K562 (cell line): ENCODE results near the gene GBP7. TPM values are rescaled to one million over a fixed set of nuclear protein-coding genes. Genes with fewer than 3 reads are reported as not detected.
A peak's percentile ranks its signal among the peaks of the same experiment; 100 is the strongest.

Experiments
- BACH1 ChIP-seq: fragments of 200-800 bp; sonication (Bioruptor generic); IDR thresholded peaks from 2 replicates; pipeline ENCODE4 v1.6.1; 2016; ENCODE audit warnings: missing genetic modification characterization, missing compliant biosample characterization
- DPF2 ChIP-seq: fragments of 450-650 bp; IDR thresholded peaks from 2 replicates; pipeline ENCODE4 v1.6.1; 2016
- E2F8 ChIP-seq: fragments of 450-650 bp; IDR thresholded peaks from 2 replicates; pipeline ENCODE4 v1.7.1; 2018; ENCODE audit warnings: mild to moderate bottlenecking, low read depth; ENCODE audit not compliant: partially characterized antibody
- HMG20A ChIP-seq: fragments of 450-650 bp; formaldehyde crosslinking; conservative IDR thresholded peaks from 2 replicates; pipeline ENCODE4 v1.4.0; 2020; ENCODE audit warnings: mild to moderate bottlenecking, mixed read lengths
- HMGXB4 ChIP-seq: sonication (generic); formaldehyde crosslinking; IDR thresholded peaks from 2 replicates; pipeline ENCODE4 v1.8.1; 2023; ENCODE audit warnings: mild to moderate bottlenecking, missing genetic modification reagents
- IFI16 ChIP-seq: fragments of 250-450 bp; sonication (Bioruptor Pico); IDR thresholded peaks from 2 replicates; pipeline ENCODE4 v2.1.2; 2022; ENCODE audit warnings: mild to moderate bottlenecking, inconsistent platforms
- ILK ChIP-seq: fragments of 450-650 bp; IDR thresholded peaks from 2 replicates; pipeline ENCODE4 v1.6.1; 2016; ENCODE audit warnings: missing genetic modification characterization, low read depth, mild to moderate bottlenecking, missing compliant biosample characterization, moderate library complexity, borderline replicate concordance
- NR4A1 ChIP-seq, 2 experiments: fragments of 250-450 bp in 1 of 2; fragments of 450-650 bp in 1 of 2; sonication (Bioruptor Pico) in 1 of 2; IDR thresholded peaks; 2 replicates each; pipeline versions ENCODE4 v1.4.0 to v1.6.1; 2016 to 2020; ENCODE audit warnings: mild to moderate bottlenecking in 2 of 2, missing compliant biosample characterization in 1 of 2, missing genetic modification characterization in 1 of 2, moderate library complexity in 1 of 2
- NUFIP1 ChIP-seq: fragments of 450-650 bp; IDR thresholded peaks from 2 replicates; pipeline ENCODE4 v1.6.1; 2018; ENCODE audit not compliant: partially characterized antibody
- SAP30 ChIP-seq: fragments of 200-600 bp; sonication (generic); IDR thresholded peaks from 2 replicates; pipeline ENCODE4 v1.6.1; 2012; ENCODE audit warnings: borderline replicate concordance, low read depth, mild to moderate bottlenecking, moderate library complexity, low read length, control low read depth, inconsistent platforms; ENCODE audit not compliant: insufficient read depth, poor library complexity, severe bottlenecking
- SETDB1 ChIP-seq: IDR thresholded peaks from one replicate; pipeline ENCODE4 v1.6.1; 2012; ENCODE audit warnings: low read length, control low read depth, inconsistent platforms
- SMARCA4 ChIP-seq: fragments of 450-650 bp; IDR thresholded peaks from 2 replicates; pipeline ENCODE4 v1.6.1; 2016
- SMARCA5 ChIP-seq: fragments of 450-650 bp; IDR thresholded peaks from 2 replicates; pipeline ENCODE4 v1.6.1; 2016
- SMC3 ChIP-seq: conservative IDR thresholded peaks from 2 replicates; pipeline ENCODE4 v1.6.1; 2011; ENCODE audit warnings: low read depth, low read length, improper control_type of control experiment; ENCODE audit not compliant: insufficient read depth
- SNIP1 ChIP-seq: fragments of 450-650 bp; IDR thresholded peaks from 2 replicates; pipeline ENCODE4 v1.7.1; 2017; ENCODE audit warnings: low read depth, mild to moderate bottlenecking
- XRCC4 ChIP-seq: IDR thresholded peaks from one replicate; pipeline ENCODE4 v1.6.1; 2011; ENCODE audit not compliant: insufficient read depth, insufficient read length; ENCODE audit errors: extremely low read depth
- ZBTB2 ChIP-seq: fragments of 450-650 bp; IDR thresholded peaks from 2 replicates; pipeline ENCODE4 v1.6.1; 2016; ENCODE audit warnings: antibody characterized with exemption
- ZNF165 ChIP-seq: fragments of 250-450 bp; sonication (Bioruptor Pico); IDR thresholded peaks from 2 replicates; pipeline ENCODE4 v1.4.0; 2020; ENCODE audit warnings: borderline replicate concordance
- ZNF766 ChIP-seq: fragments of 200-800 bp; sonication (Bioruptor generic); conservative IDR thresholded peaks from 2 replicates; pipeline ENCODE4 v1.6.1; 2016; ENCODE audit warnings: missing genetic modification characterization, missing compliant biosample characterization
- polyA plus RNA-seq, 8 experiments: library from polyadenylated mRNA; depleted of rRNA in 4 of 8; stranded (reverse) in 5 of 8; unstranded in 3 of 8; fragments of >200 nt; fragmentation: Nextera tagmentation in 2 of 8; fragmentation: Illumina TruSeq in 1 of 8; extraction: Ambion mirVana in 2 of 8; extraction: Trizol in 1 of 8; gene quantifications; 2 replicates each; pipeline versions ENCODE4 v1.2.1 to v1.2.3, GENCODE V29; 2011 to 2014; ENCODE audit warnings: inconsistent platforms in 1 of 8, missing spikeins in 1 of 8
- total RNA-seq, 7 experiments: library from RNA; depleted of rRNA in 6 of 7; stranded (reverse); fragments of >200 nt in 6 of 7; fragmentation: Illumina TruSeq in 2 of 7; extraction: Trizol in 2 of 7; gene quantifications; 2 replicates each; pipeline versions ENCODE4 v1.2.1 to v1.2.3, GENCODE V29; 2011 to 2021; ENCODE audit warnings: low replicate concordance in 1 of 7
- TF ChIP-seq, protein P1 (sequence below), 2 experiments: IDR thresholded peaks; 2 replicates each; pipeline ENCODE4 v1.6.1; 2012; ENCODE audit warnings: improper control_type of control experiment in 2 of 2, low read depth in 2 of 2, low read length in 2 of 2, borderline replicate concordance in 1 of 2

Gene GBP7
- total and polyA plus RNA-seq, 9 of the 15 experiments (the other 6 are each of a cell fraction or from before 2014, with no cell fraction given), result 0.03 TPM; not detected in 8

- TF ChIP-seq, protein P1, sequence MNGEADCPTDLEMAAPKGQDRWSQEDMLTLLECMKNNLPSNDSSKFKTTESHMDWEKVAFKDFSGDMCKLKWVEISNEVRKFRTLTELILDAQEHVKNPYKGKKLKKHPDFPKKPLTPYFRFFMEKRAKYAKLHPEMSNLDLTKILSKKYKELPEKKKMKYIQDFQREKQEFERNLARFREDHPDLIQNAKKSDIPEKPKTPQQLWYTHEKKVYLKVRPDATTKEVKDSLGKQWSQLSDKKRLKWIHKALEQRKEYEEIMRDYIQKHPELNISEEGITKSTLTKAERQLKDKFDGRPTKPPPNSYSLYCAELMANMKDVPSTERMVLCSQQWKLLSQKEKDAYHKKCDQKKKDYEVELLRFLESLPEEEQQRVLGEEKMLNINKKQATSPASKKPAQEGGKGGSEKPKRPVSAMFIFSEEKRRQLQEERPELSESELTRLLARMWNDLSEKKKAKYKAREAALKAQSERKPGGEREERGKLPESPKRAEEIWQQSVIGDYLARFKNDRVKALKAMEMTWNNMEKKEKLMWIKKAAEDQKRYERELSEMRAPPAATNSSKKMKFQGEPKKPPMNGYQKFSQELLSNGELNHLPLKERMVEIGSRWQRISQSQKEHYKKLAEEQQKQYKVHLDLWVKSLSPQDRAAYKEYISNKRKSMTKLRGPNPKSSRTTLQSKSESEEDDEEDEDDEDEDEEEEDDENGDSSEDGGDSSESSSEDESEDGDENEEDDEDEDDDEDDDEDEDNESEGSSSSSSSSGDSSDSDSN (IDR thresholded peaks at IDR 0.05; ENCODE audit: borderline replicate concordance in 1 of 2, low read depth in 2 of 2, low read length in 2 of 2), result no peak
- TF ChIP-seq NR4A1 (CRISPR knock-in tag; IDR thresholded peaks at IDR 0.05) (no peak), NR4A1 (tag; IDR thresholded peaks at IDR 0.05) (no peak), HMGXB4 (CRISPR knock-in tag) (no peak), ZNF165 (CRISPR knock-in tag) (no peak), DPF2 (0 out of 2 replicates have a peak, but pooled peaks have one; percentile 31), SETDB1 (no peak), SMARCA5 (no peak), ZNF766 (0 out of 2 replicates have a peak, but pooled peaks have one; percentile 12), E2F8 (no peak), SAP30 (no peak), NUFIP1 (no peak), HMG20A (CRISPR knock-in tag) (no peak), SNIP1 (no peak), SMARCA4 (peak; percentile 22; the same call in 1 of the 2 replicates), ILK (no peak), SMC3 (no peak), IFI16 (CRISPR knock-in tag) (no peak), BACH1 (peak; percentile 62; the same call in 1 of the 2 replicates), XRCC4 (no peak), ZBTB2 (no peak)
Measured at GRCh38 chr1:89125913-89126580, 49.8 kb downstream of the GBP7 start, which contains the start of gene GBP2 (continued).
